ENCODE data around the gene IPPK. TPM values are rescaled to one million over a fixed set of nuclear protein-coding genes. Genes with fewer than 3 reads are reported as not detected.

IPPK gene
- total RNA-seq, 2 donors from 2014 or later, result 8.2 to 8.4 TPM

DNA sequence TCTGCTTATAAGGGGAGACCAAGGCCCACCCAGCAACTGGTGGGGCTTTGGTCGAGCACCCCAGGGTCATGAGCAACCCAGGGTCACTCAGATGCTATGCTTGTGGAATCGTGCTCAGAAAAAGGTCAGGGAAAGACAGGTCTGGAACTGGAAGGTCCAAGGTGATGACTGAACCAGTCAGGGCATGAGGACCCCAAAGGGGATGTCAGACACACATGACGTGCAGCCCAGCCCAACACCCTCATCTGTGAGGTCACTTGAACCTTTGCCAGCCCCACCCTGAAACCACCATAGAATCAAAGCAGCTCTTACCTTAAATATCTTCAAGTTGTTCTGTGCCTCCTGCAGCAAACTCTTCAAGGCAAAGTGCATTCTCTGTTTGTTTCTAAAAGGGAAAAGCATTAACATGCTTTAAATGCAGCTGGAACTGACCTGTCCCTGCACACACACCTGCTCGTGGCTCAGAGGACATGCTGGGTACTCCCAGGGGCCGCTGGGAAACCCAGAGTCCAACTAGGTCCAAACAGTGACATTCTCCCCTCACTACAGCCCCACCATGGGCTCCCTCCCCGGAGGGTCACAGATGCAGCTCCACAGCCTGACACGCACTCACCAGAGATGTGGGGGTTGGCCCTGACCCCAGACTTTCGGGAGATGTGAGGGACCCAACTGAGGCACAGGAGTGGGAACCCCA lies 29.4 kb downstream of the IPPK start:
- Histone ChIP-seq H3K9me3 (no peaks in the 10 kb centered on the region), H3K27ac (no peak overlapping the region), H3K9ac (ENCODE audit: low read depth in 2 of 2, low read length in 2 of 2) (no peak overlapping the region), H3K4me3 (no peak overlapping the region), H3K4me1 (no peaks in the 10 kb centered on the region), H3K27me3 (no peaks in the 10 kb centered on the region), H3K36me3 (peaks cover 8% of the 10 kb centered on the region)
- intact Hi-C loops (cut with DNase I), result loop anchor here (10.0 kb wide), 1 partner anchor 64 kb away; no protein-coding TSS in a partner anchor
- TF ChIP-seq, protein P1, sequence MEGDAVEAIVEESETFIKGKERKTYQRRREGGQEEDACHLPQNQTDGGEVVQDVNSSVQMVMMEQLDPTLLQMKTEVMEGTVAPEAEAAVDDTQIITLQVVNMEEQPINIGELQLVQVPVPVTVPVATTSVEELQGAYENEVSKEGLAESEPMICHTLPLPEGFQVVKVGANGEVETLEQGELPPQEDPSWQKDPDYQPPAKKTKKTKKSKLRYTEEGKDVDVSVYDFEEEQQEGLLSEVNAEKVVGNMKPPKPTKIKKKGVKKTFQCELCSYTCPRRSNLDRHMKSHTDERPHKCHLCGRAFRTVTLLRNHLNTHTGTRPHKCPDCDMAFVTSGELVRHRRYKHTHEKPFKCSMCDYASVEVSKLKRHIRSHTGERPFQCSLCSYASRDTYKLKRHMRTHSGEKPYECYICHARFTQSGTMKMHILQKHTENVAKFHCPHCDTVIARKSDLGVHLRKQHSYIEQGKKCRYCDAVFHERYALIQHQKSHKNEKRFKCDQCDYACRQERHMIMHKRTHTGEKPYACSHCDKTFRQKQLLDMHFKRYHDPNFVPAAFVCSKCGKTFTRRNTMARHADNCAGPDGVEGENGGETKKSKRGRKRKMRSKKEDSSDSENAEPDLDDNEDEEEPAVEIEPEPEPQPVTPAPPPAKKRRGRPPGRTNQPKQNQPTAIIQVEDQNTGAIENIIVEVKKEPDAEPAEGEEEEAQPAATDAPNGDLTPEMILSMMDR (IDR thresholded peaks at IDR 0.05), result no peak
- DNase-seq, result no peak

GRCh38 chr9:92639791-92640271 lies 30.1 kb downstream of the IPPK start:
- H3K27me3 ChIP-seq, result no peaks in the 10 kb centered on the region
- no peak overlapping the region for H3K4me3 ChIP-seq
- intact Hi-C loops (cut with DNase I), result loop anchor here (5.0 to 10.0 kb wide), 4 partner anchors 65 to 505 kb away; no protein-coding TSS in a partner anchor
- no peak overlapping the region for H3K9ac ChIP-seq (ENCODE audit: low read depth in 2 of 2, low read length in 2 of 2)
- H3K9me3 ChIP-seq, result no peaks in the 10 kb centered on the region
- no peak for DNase-seq
- TF ChIP-seq, protein P1 (IDR thresholded peaks at IDR 0.05), result no peak
- no peaks in the 10 kb centered on the region for H3K4me1 ChIP-seq
- H3K36me3 ChIP-seq, result peaks cover 8% of the 10 kb centered on the region
- no peak overlapping the region for H3K27ac ChIP-seq

- H3K4me3 ChIP-seq, result no peak overlapping the region
- H3K27ac ChIP-seq, result no peak overlapping the region
- intact Hi-C loops (cut with DNase I), result loop anchor here (5.0 to 10.0 kb wide), 3 partner anchors 197 to 504 kb away; no protein-coding TSS in a partner anchor
- DNase-seq, result no peak
- H3K36me3 ChIP-seq, result peaks cover 8% of the 10 kb centered on the region
- H3K9me3 ChIP-seq, result no peaks in the 10 kb centered on the region
- H3K4me1 ChIP-seq, result no peaks in the 10 kb centered on the region
- H3K27me3 ChIP-seq, result no peaks in the 10 kb centered on the region
- TF ChIP-seq, protein P1 (IDR thresholded peaks at IDR 0.05), result no peak
- no peak overlapping the region for H3K9ac ChIP-seq (ENCODE audit: low read depth in 2 of 2, low read length in 2 of 2)
Measured at GRCh38 chr9:92639124-92639523, 30.8 kb downstream of the IPPK start.

DNA sequence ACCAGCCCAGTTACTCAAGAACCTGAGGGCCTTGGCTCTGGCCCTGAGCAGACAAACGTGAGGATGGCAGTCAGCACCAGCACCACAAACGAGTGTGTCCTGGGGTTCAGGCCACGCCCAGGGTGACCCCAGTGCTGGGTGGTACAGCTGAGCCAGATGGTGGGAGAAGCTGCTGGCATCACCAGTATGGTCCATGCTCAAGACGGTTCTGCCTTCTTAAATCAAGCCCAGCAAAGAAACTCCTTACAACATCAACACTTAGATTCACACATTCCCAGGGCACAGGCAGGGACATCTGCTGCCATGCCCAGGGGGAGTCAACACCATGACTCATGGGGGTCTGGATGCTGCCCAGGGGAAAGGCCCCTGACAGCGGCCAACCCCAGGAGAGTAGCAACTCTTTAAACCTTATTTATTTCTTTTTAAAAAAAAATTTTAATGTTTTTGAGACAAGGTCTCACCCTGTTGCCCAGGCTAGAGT lies 31.3 kb downstream of the IPPK start:
- intact Hi-C loops (cut with DNase I), result loop anchor here (5.0 to 10.0 kb wide), 3 partner anchors 196 to 504 kb away; no protein-coding TSS in a partner anchor
- H3K4me1 ChIP-seq, result no peaks in the 10 kb centered on the region
- no peak overlapping the region for H3K4me3 ChIP-seq
- no peak overlapping the region for H3K9ac ChIP-seq (ENCODE audit: low read depth in 2 of 2, low read length in 2 of 2)
- H3K27ac ChIP-seq, result no peak overlapping the region
- no peaks in the 10 kb centered on the region for H3K9me3 ChIP-seq
- no peak for DNase-seq
- peaks cover 8% of the 10 kb centered on the region for H3K36me3 ChIP-seq
- no peaks in the 10 kb centered on the region for H3K27me3 ChIP-seq
- TF ChIP-seq, protein P1 (IDR thresholded peaks at IDR 0.05), result no peak

DNA sequence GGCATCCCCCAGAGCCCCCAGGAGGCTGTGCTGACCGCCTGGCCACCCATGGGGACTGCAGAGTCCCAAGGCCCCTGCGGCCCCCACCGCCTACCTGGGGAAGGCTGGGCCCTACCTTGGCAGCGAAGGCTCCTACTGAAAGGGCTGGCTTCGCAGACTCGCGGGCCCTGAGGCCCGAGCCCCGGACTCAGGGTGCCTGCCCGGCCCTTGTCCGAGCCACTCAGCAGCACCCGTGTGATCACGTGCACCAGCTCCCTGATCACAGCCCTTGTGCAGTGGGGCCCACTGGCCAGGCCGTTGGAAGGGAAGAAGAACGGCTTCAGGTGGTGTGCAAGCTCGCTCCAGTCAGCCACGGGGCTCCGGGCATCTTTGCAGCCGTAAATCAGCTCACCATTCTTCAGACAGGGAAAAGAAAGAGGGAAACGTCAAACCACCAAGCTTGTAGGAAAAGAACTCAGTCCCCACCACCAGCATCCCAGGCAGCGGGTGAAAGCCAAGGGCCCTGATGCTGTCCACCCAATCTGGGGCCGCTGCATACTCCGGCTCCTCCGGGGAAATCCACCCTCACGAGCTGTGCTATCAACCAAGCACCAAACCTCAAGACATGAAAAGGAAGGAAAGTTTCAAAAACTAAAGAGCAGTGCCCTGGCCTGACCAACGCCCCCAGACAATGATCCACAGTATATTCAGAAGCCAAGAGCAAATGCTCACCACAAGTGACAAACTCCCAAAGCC lies 31.9 kb downstream of the IPPK start:
- TF ChIP-seq, protein P1 (IDR thresholded peaks at IDR 0.05), result no peak
- no peaks in the 10 kb centered on the region for H3K4me1 ChIP-seq
- no peak overlapping the region for H3K9ac ChIP-seq (ENCODE audit: low read depth in 2 of 2, low read length in 2 of 2)
- intact Hi-C loops (cut with DNase I), result loop anchor here (5.0 to 10.0 kb wide), 3 partner anchors 196 to 503 kb away; no protein-coding TSS in a partner anchor
- no peak overlapping the region for H3K4me3 ChIP-seq
- H3K9me3 ChIP-seq, result no peaks in the 10 kb centered on the region
- H3K36me3 ChIP-seq, result peaks cover 8% of the 10 kb centered on the region
- no peak for DNase-seq
- H3K27me3 ChIP-seq, result no peaks in the 10 kb centered on the region
- no peak overlapping the region for H3K27ac ChIP-seq

All from colonic mucosa (tissue), 4 donors.